Stimulated activated CD8-positive, alpha-beta memory T cell treated with anti-CD3 and anti-CD28 coated beads, Interleukin-4, amount 100 ng/mL, for 1 hour (primary cell): ENCODE data around the gene GPN1.
"Not testable (repeated sequence)": the region's sequence is repeated elsewhere in the genome, so short reads cannot be mapped to it uniquely, and the experiment has no call there.

Experiments
- DNase-seq, 2 donors: peaks; one replicate each; pipeline ENCODE4 v3.0.0-alpha.2; 2020; ENCODE audit warnings: low read depth in 2 of 2, low spot score in 1 of 2

GPN1 gene

GRCh38 chr2:27667446-27667845 is 38.6 kb downstream of the GPN1 start:
- DNase-seq = no peak

- no peak for DNase-seq
Measured at GRCh38 chr2:27671235-27671634, 42.4 kb downstream of the GPN1 start.

- DNase-seq = no peak
Measured at GRCh38 chr2:27672723-27673486, 44.1 kb downstream of the GPN1 start.

GRCh38 chr2:27680571-27680970 is 51.7 kb downstream of the GPN1 start:
- DNase-seq = no peak

GRCh38 chr2:27681841-27682240 is 53.0 kb downstream of the GPN1 start:
- no peak for DNase-seq

- DNase-seq = not testable (repeated sequence)
Measured at GRCh38 chr2:27682334-27682771, 53.5 kb downstream of the GPN1 start.

GRCh38 chr2:27683390-27684071 is 54.7 kb downstream of the GPN1 start:
- DNase-seq = peak; percentile 64 to 74

GRCh38 chr2:27685006-27685405 is 56.2 kb downstream of the GPN1 start:
- DNase-seq = not testable (repeated sequence)

GRCh38 chr2:27685577-27685976 is 56.7 kb downstream of the GPN1 start:
- DNase-seq = no peak

- no peak for DNase-seq
Measured at GRCh38 chr2:27687232-27687631, 58.4 kb downstream of the GPN1 start.

- DNase-seq = no peak
Measured at GRCh38 chr2:27689424-27689823, 60.6 kb downstream of the GPN1 start.

- DNase-seq = no peak
Measured at GRCh38 chr2:27690052-27690451, 61.2 kb downstream of the GPN1 start.

GRCh38 chr2:27697660-27698059 is 68.8 kb downstream of the GPN1 start:
- no peak for DNase-seq
